ENCODE measurements around the gene ASPG.

Gene ASPG

GRCh38 chr14:104094709-104095425 lies 9.4 kb downstream of the ASPG start:
- peak; percentile 49 for DNase-seq

GRCh38 chr14:104095426-104096310 lies 10.2 kb downstream of the ASPG start:
- no peak for DNase-seq

- no peak for DNase-seq
Observed at GRCh38 chr14:104096318-104096717, 10.8 kb downstream of the ASPG start.

- no peak for DNase-seq
Observed at GRCh38 chr14:104096751-104097700, 11.5 kb downstream of the ASPG start.

GRCh38 chr14:104098272-104099095 lies 13.0 kb downstream of the ASPG start:
- DNase-seq = no peak

GRCh38 chr14:104099096-104100041 lies 13.9 kb downstream of the ASPG start:
- no peak for DNase-seq

GRCh38 chr14:104100171-104101085 lies 14.9 kb downstream of the ASPG start:
- DNase-seq = no peak

GRCh38 chr14:104101086-104101621 lies 15.7 kb downstream of the ASPG start:
- DNase-seq = no peak

- DNase-seq = no peak
Observed at GRCh38 chr14:104101651-104102281, 16.3 kb downstream of the ASPG start.

GRCh38 chr14:104102282-104102914 lies 16.9 kb downstream of the ASPG start:
- no peak for DNase-seq

GRCh38 chr14:104103061-104103445 lies 17.6 kb downstream of the ASPG start:
- DNase-seq = no peak

GRCh38 chr14:104103446-104104075 lies 18.1 kb downstream of the ASPG start:
- DNase-seq = no peak

- DNase-seq = no peak
Observed at GRCh38 chr14:104104076-104104901, 18.8 kb downstream of the ASPG start.

GRCh38 chr14:104105071-104105821 lies 19.7 kb downstream of the ASPG start:
- no peak for DNase-seq

- DNase-seq = no peak
Observed at GRCh38 chr14:104105822-104106470, 20.4 kb downstream of the ASPG start.
